Heart left ventricle (tissue), 13 donors: ENCODE results near the gene ABCA9.

Source experiments
- CTCF ChIP-seq, 12 donors: fragments of 200-600 bp; sonication (generic) in 4 of 12; IDR thresholded peaks; one replicate each; pipeline versions ENCODE4 v1.5.0 to v1.8.0; 2018 to 2022; ENCODE audit warnings: antibody characterized with exemption in 12 of 12, mild to moderate bottlenecking in 5 of 12
- POLR2A ChIP-seq, 2 donors: fragments of 450-650 bp; IDR thresholded peaks; one replicate each; pipeline ENCODE4 v1.6.1; 2017; ENCODE audit warnings: antibody characterized with exemption in 2 of 2, mild to moderate bottlenecking in 2 of 2, moderate library complexity in 2 of 2
- donor health status: ischemic (EF 13 %, LVEDD 7.1; RV severe dilation, severe dysfunction).
- donor health status: DM: no; HTN: yes; CAD: no.
- donor health status: DM: no; HTN: no; CAD: no.
- donor health status: ischemic (EF 25% LVEDD 6.9; RV normal size, moderate dysfunction).
- donor health status: ischemic (EF 25% LVEDD 5.7; RV mildly dilated, moderate dysfunction).
- donor health status: ischemic (EF 35%, LVEDD 5.7; RV mildly dilated, moderate dysfunction).
- donor health status: nonischemic (EF 11% LVEDD 7.7; RV severe dilation, severe dysfunction).
- donor health status: DM: yes; HTN: yes; CAD: no.
- donor health status: PGD.
- donor health status: ischemic (EF 29% LVEDD 5.4; RV normal size, mild dysfunction).
- donor health status: nonischemic (EF 23%, LVEDD 6.1; RV moderate dilation, normal function).

- TF ChIP-seq CTCF (IDR thresholded peaks at IDR 0.05) (no peak), POLR2A (IDR thresholded peaks at IDR 0.05) (no peak)
Observed at GRCh38 chr17:69075823-69076222, 15.1 kb upstream of the ABCA9 start.
